Gastrocnemius medialis (tissue), 4 donors: Measurements from ENCODE around the gene ZNF608. TPM values are rescaled to one million over a fixed set of nuclear protein-coding genes. Genes with fewer than 3 reads are reported as not detected.

ENCODE experiments used
- ATAC-seq, 2 donors: fragments of 150-250 bp; one replicate each; pipeline ENCODE4 v1.9.1; 2016
- DNase-seq, 2 donors: peaks; one replicate each; pipeline ENCODE4 v3.0.0-alpha.2; 2019
- H3K27ac ChIP-seq, 4 donors: fragments of 200-600 bp; sonication (generic); 1 replicate in 1 of 4; 2 replicates in 3 of 4; pipeline ENCODE4 v1.5.1; 2016 to 2018; ENCODE audit warnings: mild to moderate bottlenecking in 2 of 4, moderate library complexity in 1 of 4
- H3K27me3 ChIP-seq, 3 donors: fragments of 200-600 bp; sonication (generic) in 2 of 3; 1 replicate in 1 of 3; 2 replicates in 2 of 3; pipeline versions ENCODE4 v1.5.1 to v1.6.0; 2016 to 2019; ENCODE audit warnings: mild to moderate bottlenecking in 1 of 3, moderate library complexity in 1 of 3
- H3K36me3 ChIP-seq, 2 donors: fragments of 200-600 bp; sonication (generic) in 1 of 2; one replicate each; pipeline ENCODE4 v1.5.1; 2017 to 2018
- H3K4me1 ChIP-seq, 2 donors: fragments of 200-600 bp; sonication (generic) in 1 of 2; one replicate each; pipeline ENCODE4 v1.5.1; 2016 to 2017; ENCODE audit warnings: mild to moderate bottlenecking in 2 of 2
- H3K4me3 ChIP-seq, 4 donors: fragments of 200-600 bp; sonication (generic) in 3 of 4; 1 replicate in 1 of 4; 2 replicates in 3 of 4; pipeline ENCODE4 v1.5.1; 2016 to 2019; ENCODE audit warnings: mild to moderate bottlenecking in 2 of 4
- H3K9me3 ChIP-seq, 3 donors: fragments of 200-600 bp; sonication (generic) in 2 of 3; 1 replicate in 1 of 3; 2 replicates in 2 of 3; pipeline ENCODE4 v1.5.1; 2016 to 2019
- CTCF ChIP-seq, 5 experiments: fragments of 450-650 bp in 3 of 5; fragments of 200-600 bp in 2 of 5; sonication (generic) in 2 of 5; IDR thresholded peaks in 4 of 5; conservative IDR thresholded peaks in 1 of 5; 1 replicate in 4 of 5; 2 replicates in 1 of 5; pipeline ENCODE4 v1.5.1; 2016 to 2019; ENCODE audit warnings: antibody characterized with exemption in 5 of 5, mild to moderate bottlenecking in 3 of 5, moderate library complexity in 3 of 5
- POLR2A ChIP-seq, 2 donors: fragments of 450-650 bp; IDR thresholded peaks; one replicate each; pipeline ENCODE4 v1.6.1; 2017; ENCODE audit warnings: antibody characterized with exemption in 2 of 2, mild to moderate bottlenecking in 2 of 2, moderate library complexity in 2 of 2
- in situ Hi-C, 4 donors: fragments of 200-750 bp; cut with MboI; loops; one replicate each; pipeline versions ENCODE4 v1.15.0 to v1.8.0; 2017; ENCODE audit warnings: low sequenced_read_pairs in 4 of 4
- intact Hi-C: fragments of 100-400 bp; cut with DNase I; formaldehyde crosslinking; loops from one replicate; pipeline ENCODE4 v1.15.1; 2023; ENCODE audit warnings: low total_unique reads
- total RNA-seq, 4 donors: library from RNA; depleted of rRNA; stranded (reverse); fragments of >200 nt; gene quantifications; one replicate each; pipeline versions ENCODE4 v1.1.0 to v1.2.3, GENCODE V29; 2016

ZNF608 gene
- total RNA-seq, 4 donors from 2014 or later = 7.3 to 27.4 (median 17.5) TPM

GRCh38 chr5:124698770-124699169, 47.7 kb downstream of the ZNF608 start:
- Histone ChIP-seq H3K27me3 (no peaks in the 10 kb centered on the region), H3K27ac (peak overlapping the region; percentile 6 to 63 (median 45)), H3K4me3 (no peak overlapping the region), H3K36me3 (no peaks in the 10 kb centered on the region), H3K9me3 (no peaks in the 10 kb centered on the region), H3K4me1 (peaks cover 39 to 59% of the 10 kb centered on the region in 2 donors)
- DNase-seq (no peak), ATAC-seq (no peak)
- in situ Hi-C loops = no loop called here
- intact Hi-C loops = no loop called here
- TF ChIP-seq CTCF (IDR thresholded peaks at IDR 0.05 in 4 of 5, conservative IDR thresholded peaks at IDR 0.05 in 1 of 5) = no peak
- no peak for TF ChIP-seq POLR2A (IDR thresholded peaks at IDR 0.05)

GRCh38 chr5:124697933-124698591, 48.4 kb downstream of the ZNF608 start:
- peak overlapping the region; percentile 6 to 63 (median 45) for H3K27ac ChIP-seq

GRCh38 chr5:124697501-124697900, 48.9 kb downstream of the ZNF608 start:
- peak overlapping the region; percentile 6 to 63 (median 45) for H3K27ac ChIP-seq
- intact Hi-C loops (no loop called here), in situ Hi-C loops (no loop called here)
- H3K4me3 ChIP-seq = peak overlapping the region in 1 of 4 donors; percentile 12
- no peaks in the 10 kb centered on the region for H3K27me3 ChIP-seq
- ATAC-seq = peak in 1 of 2 donors; percentile 34
- no peaks in the 10 kb centered on the region for H3K36me3 ChIP-seq
- H3K4me1 ChIP-seq = peaks cover 34 to 59% of the 10 kb centered on the region in 2 donors
- TF ChIP-seq CTCF (IDR thresholded peaks at IDR 0.05 in 4 of 5, conservative IDR thresholded peaks at IDR 0.05 in 1 of 5) = no peak
- no peak for TF ChIP-seq POLR2A (IDR thresholded peaks at IDR 0.05)
- no peaks in the 10 kb centered on the region for H3K9me3 ChIP-seq
- no peak for DNase-seq

More at GRCh38 chr5:124697933-124698591, 48.4 kb downstream of the ZNF608 start:
- peak; percentile 21 to 37 for ATAC-seq
- Histone ChIP-seq H3K27me3 (no peaks in the 10 kb centered on the region), H3K9me3 (no peaks in the 10 kb centered on the region), H3K4me1 (peaks cover 32 to 58% of the 10 kb centered on the region in 2 donors), H3K4me3 (peak overlapping the region in 1 of 4 donors; percentile 12), H3K36me3 (no peaks in the 10 kb centered on the region)
- in situ Hi-C loops (no loop called here), intact Hi-C loops (no loop called here)
- DNase-seq = no peak
- TF ChIP-seq CTCF (IDR thresholded peaks at IDR 0.05 in 4 of 5, conservative IDR thresholded peaks at IDR 0.05 in 1 of 5) (no peak), POLR2A (IDR thresholded peaks at IDR 0.05) (no peak)

GRCh38 chr5:124696898-124697297, 49.5 kb downstream of the ZNF608 start:
- intact Hi-C loops = no loop called here
- H3K4me1 ChIP-seq = peaks cover 38 to 55% of the 10 kb centered on the region in 2 donors
- DNase-seq (no peak), ATAC-seq (no peak)
- no peaks in the 10 kb centered on the region for H3K9me3 ChIP-seq
- H3K36me3 ChIP-seq = no peaks in the 10 kb centered on the region
- H3K27me3 ChIP-seq = no peaks in the 10 kb centered on the region
- peak overlapping the region in 1 of 4 donors; percentile 10 for H3K4me3 ChIP-seq
- peak overlapping the region in 1 of 4 donors; percentile 63 for H3K27ac ChIP-seq
- TF ChIP-seq POLR2A (IDR thresholded peaks at IDR 0.05) (no peak), CTCF (IDR thresholded peaks at IDR 0.05 in 4 of 5, conservative IDR thresholded peaks at IDR 0.05 in 1 of 5) (no peak)
- in situ Hi-C loops = no loop called here
